ENCODE data around the gene PSMA1. TPM values are rescaled to one million over a fixed set of nuclear protein-coding genes. Genes with fewer than 3 reads are reported as not detected.

The PSMA1 gene
- total and polyA plus RNA-seq, 2 of the 13 experiments (the other 11 are each of a cell fraction or from before 2014, with no cell fraction given): 188 to 229 TPM

GRCh38 chr11:14499560-14500180, 20.5 kb downstream of the PSMA1 start, which contains the start of gene COPB1 (continued):
- TF ChIP-seq ZNF687 (CRISPR knock-in tag; IDR thresholded peaks at IDR 0.05) (peak; percentile 86), FOXJ3 (CRISPR knock-in tag; IDR thresholded peaks at IDR 0.05; ENCODE audit: borderline replicate concordance) (0 out of 2 replicates have a peak, but pooled peaks have one; percentile 36), DRAP1 (CRISPR knock-in tag; IDR thresholded peaks at IDR 0.05) (peak; percentile 93), ZNF280B (CRISPR knock-in tag; IDR thresholded peaks at IDR 0.05; ENCODE audit: borderline replicate concordance) (peak; percentile 87), HNF1A (IDR thresholded peaks at IDR 0.05; ENCODE audit: low read depth) (no peak), HNF1A (CRISPR knock-in tag; IDR thresholded peaks at IDR 0.05; ENCODE audit: borderline replicate concordance) (peak; percentile 38; the same call in 1 of the 2 replicates), SMAD9 (CRISPR knock-in tag; IDR thresholded peaks at IDR 0.05) (no peak; the same call in 1 of the 2 replicates), ZNF670 (CRISPR knock-in tag; IDR thresholded peaks at IDR 0.05; ENCODE audit: borderline replicate concordance) (0 out of 2 replicates have a peak, but pooled peaks have one; percentile 73), ZNF639 (CRISPR knock-in tag; conservative IDR thresholded peaks at IDR 0.05) (0 out of 2 replicates have a peak, but pooled peaks have one; percentile 54), ETV5 (CRISPR knock-in tag; IDR thresholded peaks at IDR 0.05; ENCODE audit: borderline replicate concordance) (peak; percentile 93), NCOA2 (CRISPR knock-in tag; IDR thresholded peaks at IDR 0.05) (peak; percentile 42; the same call in 1 of the 2 replicates), ZSCAN5A (CRISPR knock-in tag; IDR thresholded peaks at IDR 0.05; ENCODE audit: borderline replicate concordance) (0 out of 2 replicates have a peak, but pooled peaks have one; percentile 27), PHF8 (CRISPR knock-in tag; IDR thresholded peaks at IDR 0.05) (peak; percentile 99)
